IMR-90 (cell line): ENCODE data around the gene DEFB108B.

ENCODE experiments used
- CEBPB ChIP-seq: IDR thresholded peaks from 2 replicates; pipeline ENCODE4 v1.6.1; 2012; ENCODE audit warnings: low read depth, low read length, improper control_type of control experiment
- MAFK ChIP-seq: IDR thresholded peaks from 2 replicates; pipeline ENCODE4 v1.6.1; 2012; ENCODE audit warnings: low read depth, low read length, improper control_type of control experiment
- POLR2A ChIP-seq: IDR thresholded peaks from 2 replicates; pipeline ENCODE4 v1.6.1; 2012; ENCODE audit warnings: mild to moderate bottlenecking, low read depth, low read length
- RAD21 ChIP-seq: IDR thresholded peaks from 2 replicates; pipeline ENCODE4 v1.6.1; 2012; ENCODE audit warnings: low read length, improper control_type of control experiment
- RCOR1 ChIP-seq: IDR thresholded peaks from 2 replicates; pipeline ENCODE4 v1.6.1; 2012; ENCODE audit warnings: mild to moderate bottlenecking, low read length, improper control_type of control experiment; ENCODE audit not compliant: insufficient replicate concordance
- RFX5 ChIP-seq: IDR thresholded peaks from 2 replicates; pipeline ENCODE4 v1.8.0; 2012; ENCODE audit warnings: low read depth, mild to moderate bottlenecking, low read length, moderate library complexity
- SMC3 ChIP-seq: fragments of 150-350 bp; IDR thresholded peaks from 2 replicates; pipeline ENCODE4 v1.6.1; 2016; ENCODE audit warnings: low read depth, mild to moderate bottlenecking, antibody characterized with exemption, low read length, moderate library complexity
- TF ChIP-seq, protein P1 (sequence below): conservative IDR thresholded peaks from 2 replicates; pipeline ENCODE4 v1.5.1; 2012; ENCODE audit warnings: mild to moderate bottlenecking, low read depth, low read length, improper control_type of control experiment
- TF ChIP-seq, protein P2 (sequence below): fragments of 150-350 bp; IDR thresholded peaks from 2 replicates; pipeline ENCODE4 v1.6.1; 2016; ENCODE audit warnings: low read depth, mild to moderate bottlenecking, low read length, moderate library complexity, borderline replicate concordance
- TF ChIP-seq, protein P3 (sequence below): fragments of 150-350 bp; IDR thresholded peaks from 2 replicates; pipeline ENCODE4 v1.6.1; 2017; ENCODE audit warnings: mild to moderate bottlenecking, antibody characterized with exemption, low read length, low read depth

DNA sequence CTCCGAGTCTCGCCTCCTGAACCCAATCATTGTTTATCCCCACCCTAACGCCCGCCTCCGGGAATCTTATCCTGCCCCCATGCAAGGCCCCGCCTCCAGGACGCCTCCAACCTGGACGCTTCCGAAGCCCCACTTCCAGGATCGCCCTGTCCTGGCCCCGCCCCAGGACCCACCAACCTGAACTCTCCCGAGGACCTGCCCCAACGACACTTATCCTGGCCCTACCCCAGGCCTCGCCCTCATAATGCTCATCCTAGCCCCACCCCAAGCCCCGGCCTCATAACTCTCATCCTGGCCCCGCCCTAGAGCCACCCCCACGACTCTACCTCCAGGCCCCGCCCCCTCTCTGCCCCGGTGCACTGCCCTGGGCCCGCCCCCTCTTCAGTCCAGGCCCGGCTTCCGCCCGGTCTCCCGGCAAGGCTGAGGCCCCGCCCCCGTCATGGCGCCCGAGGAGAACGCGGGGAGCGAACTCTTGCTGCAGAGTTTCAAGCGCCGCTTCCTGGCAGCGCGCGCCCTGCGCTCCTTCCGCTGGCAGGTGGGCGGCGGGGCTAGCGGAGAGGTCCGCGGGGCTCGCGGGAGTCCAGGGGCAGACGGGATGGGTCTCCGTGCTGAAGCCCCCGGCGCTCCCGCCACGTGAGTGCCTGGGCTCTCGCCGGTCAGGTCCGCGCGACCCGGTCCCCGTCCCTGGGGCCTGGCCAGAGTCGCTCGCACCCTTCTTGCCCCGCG, 45.7 kb upstream of the DEFB108B start:
- TF ChIP-seq, protein P1, sequence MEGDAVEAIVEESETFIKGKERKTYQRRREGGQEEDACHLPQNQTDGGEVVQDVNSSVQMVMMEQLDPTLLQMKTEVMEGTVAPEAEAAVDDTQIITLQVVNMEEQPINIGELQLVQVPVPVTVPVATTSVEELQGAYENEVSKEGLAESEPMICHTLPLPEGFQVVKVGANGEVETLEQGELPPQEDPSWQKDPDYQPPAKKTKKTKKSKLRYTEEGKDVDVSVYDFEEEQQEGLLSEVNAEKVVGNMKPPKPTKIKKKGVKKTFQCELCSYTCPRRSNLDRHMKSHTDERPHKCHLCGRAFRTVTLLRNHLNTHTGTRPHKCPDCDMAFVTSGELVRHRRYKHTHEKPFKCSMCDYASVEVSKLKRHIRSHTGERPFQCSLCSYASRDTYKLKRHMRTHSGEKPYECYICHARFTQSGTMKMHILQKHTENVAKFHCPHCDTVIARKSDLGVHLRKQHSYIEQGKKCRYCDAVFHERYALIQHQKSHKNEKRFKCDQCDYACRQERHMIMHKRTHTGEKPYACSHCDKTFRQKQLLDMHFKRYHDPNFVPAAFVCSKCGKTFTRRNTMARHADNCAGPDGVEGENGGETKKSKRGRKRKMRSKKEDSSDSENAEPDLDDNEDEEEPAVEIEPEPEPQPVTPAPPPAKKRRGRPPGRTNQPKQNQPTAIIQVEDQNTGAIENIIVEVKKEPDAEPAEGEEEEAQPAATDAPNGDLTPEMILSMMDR, result no peak
- no peak for TF ChIP-seq SMC3
- TF ChIP-seq RFX5, result no peak
- TF ChIP-seq RAD21, result no peak
- no peak for TF ChIP-seq POLR2A
- TF ChIP-seq CEBPB, result no peak
- no peak for TF ChIP-seq MAFK
- TF ChIP-seq, protein P2, sequence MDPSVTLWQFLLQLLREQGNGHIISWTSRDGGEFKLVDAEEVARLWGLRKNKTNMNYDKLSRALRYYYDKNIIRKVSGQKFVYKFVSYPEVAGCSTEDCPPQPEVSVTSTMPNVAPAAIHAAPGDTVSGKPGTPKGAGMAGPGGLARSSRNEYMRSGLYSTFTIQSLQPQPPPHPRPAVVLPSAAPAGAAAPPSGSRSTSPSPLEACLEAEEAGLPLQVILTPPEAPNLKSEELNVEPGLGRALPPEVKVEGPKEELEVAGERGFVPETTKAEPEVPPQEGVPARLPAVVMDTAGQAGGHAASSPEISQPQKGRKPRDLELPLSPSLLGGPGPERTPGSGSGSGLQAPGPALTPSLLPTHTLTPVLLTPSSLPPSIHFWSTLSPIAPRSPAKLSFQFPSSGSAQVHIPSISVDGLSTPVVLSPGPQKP, result no peak
- TF ChIP-seq, protein P3, sequence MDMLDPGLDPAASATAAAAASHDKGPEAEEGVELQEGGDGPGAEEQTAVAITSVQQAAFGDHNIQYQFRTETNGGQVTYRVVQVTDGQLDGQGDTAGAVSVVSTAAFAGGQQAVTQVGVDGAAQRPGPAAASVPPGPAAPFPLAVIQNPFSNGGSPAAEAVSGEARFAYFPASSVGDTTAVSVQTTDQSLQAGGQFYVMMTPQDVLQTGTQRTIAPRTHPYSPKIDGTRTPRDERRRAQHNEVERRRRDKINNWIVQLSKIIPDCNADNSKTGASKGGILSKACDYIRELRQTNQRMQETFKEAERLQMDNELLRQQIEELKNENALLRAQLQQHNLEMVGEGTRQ, result no peak
- TF ChIP-seq RCOR1, result no peak
